CD4-positive, alpha-beta T cell treated with Interleukin-17A for 1 hour (primary cell): ENCODE data around the gene ZNF234.
A peak's percentile ranks its signal among the peaks of the same experiment; 100 is the strongest.
"Not testable (repeated sequence)": the region's sequence is repeated elsewhere in the genome, so short reads cannot be mapped to it uniquely, and the experiment has no call there.

Experiments used
- DNase-seq: peaks from one replicate; pipeline ENCODE4 v3.0.0-alpha.2; 2020

The ZNF234 gene

DNA sequence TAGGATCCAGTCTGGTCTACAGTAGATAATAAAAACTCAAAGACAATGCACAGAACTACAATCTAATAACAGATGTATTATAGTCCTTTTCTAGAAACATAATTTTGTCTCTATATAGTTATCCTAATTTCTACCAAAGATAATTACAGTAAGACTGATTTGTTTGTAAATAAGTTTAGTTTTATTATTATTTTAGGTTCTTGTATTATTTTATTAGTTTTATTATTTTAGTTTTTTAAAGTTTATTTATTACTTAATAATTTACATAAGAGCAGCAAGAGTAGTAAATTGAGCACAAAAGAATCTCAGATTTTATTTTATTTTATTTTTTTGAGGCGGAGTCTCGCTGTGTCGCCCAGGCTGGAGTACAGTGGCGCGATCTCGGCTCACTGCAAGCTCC, 48.7 kb downstream of the ZNF234 start:
- no peak for DNase-seq

DNA sequence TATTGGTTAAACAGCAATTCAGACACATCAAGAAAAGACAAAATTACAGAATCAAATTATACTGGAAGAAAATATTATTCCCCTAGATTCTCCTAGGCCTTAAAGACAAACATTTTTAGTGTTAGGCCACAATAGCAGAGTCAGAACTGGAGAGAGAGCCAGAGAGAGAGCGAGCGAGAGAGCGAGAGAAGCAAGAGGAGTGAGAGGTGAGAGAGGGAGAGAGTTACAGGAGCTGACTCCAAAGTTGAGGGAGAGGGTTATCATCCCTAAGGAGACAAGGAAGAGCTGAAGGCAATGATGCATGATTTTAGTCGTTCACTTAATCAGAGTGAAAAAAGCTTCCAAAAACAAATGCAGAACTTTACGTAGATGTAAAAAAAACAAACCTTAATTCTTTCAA, 50.8 kb downstream of the ZNF234 start:
- DNase-seq = no peak

DNA sequence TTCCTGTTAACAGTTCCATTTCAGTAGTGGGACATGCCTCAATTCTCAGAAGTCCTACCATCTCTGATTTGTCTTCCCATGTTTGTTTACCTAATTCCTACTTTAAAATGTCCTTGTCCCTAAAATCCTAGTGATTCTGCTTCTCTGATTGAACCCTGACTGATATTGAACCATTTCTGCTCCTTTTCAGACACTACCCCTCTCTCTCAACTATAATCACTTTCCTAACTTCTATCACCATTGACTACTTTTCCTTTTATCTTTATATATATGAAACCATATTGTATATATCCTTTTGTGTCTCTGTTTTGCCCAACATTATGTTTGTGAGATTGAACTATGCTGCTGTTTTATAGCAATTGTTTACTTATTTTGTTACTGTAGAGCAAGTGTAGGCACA, 55.4 kb downstream of the ZNF234 start:
- DNase-seq = no peak

DNA sequence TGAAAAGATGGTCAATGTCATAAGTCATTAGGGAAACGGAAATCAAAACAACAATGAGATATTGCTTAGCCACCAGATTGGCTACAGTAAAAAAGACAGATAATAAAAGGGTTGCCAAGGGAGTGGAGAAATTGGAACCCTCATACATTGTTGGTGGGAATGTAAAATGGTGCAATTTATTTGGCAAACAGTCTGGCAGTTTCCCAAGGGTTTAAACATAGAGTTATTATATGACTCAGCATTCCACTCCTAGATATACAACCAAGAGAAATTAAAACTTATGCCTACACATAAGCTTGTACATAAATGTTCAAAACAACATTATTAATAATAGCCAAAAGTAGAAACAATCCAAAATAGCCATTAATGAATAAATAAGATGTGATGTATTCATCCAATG, 61.1 kb downstream of the ZNF234 start:
- no peak for DNase-seq

DNA sequence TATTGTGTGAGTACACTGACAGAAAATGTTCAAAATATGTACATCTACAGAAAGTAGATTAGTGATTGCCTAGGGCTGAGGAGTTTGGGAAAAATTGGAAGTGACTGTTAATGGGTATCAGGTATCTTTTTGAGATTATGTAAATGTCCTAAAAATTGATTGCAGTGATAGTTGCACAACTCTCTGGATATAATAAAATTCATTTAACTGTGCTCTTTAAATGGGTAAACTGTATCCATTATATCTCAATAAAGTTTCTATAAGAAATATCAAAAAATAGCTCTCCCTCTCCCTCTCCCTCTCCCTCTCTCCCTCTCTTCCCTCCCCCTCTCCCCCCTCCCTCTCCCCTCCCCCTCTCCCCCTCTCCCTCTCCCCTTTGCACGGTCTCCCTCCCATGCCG, 61.6 kb downstream of the ZNF234 start:
- DNase-seq = no peak

DNA sequence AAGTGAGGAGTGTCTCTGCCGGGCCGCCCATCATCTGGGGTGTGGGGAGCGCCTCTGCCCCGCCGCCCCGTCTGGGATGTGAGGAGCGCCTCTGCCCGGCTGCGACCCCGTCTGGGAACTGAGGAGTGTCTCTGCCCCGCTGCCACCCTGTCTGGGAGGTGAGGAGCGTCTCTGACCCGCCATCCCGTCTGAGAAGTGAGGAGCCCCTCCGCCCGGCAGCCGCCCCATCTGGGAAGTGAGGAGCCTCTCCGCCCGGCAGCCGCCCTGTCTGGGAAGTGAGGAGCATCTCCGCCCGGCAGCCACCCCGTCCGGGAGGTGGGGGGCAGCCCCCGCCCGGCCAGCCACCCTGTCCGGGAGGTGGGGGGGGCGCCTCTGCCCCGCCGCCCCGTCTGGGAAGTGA, 62.5 kb downstream of the ZNF234 start:
- not testable (repeated sequence) for DNase-seq

DNA sequence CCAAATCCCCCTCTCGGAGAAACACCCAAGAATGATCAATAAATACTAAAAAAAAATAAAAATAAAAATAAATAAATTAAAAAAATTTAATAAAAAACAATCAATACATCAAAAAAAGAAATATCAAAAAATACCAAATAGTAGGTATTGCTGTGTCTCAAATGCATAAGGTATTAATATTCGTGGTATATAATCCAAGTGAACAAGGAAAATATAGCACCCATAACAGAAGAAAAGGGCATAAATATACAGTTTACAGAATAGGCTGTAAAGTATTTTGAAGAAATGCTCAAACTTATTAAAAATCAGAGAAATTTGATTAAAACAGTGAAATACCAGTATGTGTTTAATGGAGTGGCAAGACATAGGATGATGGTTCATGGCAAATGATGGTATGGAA, 63.4 kb downstream of the ZNF234 start:
- no peak for DNase-seq

DNA sequence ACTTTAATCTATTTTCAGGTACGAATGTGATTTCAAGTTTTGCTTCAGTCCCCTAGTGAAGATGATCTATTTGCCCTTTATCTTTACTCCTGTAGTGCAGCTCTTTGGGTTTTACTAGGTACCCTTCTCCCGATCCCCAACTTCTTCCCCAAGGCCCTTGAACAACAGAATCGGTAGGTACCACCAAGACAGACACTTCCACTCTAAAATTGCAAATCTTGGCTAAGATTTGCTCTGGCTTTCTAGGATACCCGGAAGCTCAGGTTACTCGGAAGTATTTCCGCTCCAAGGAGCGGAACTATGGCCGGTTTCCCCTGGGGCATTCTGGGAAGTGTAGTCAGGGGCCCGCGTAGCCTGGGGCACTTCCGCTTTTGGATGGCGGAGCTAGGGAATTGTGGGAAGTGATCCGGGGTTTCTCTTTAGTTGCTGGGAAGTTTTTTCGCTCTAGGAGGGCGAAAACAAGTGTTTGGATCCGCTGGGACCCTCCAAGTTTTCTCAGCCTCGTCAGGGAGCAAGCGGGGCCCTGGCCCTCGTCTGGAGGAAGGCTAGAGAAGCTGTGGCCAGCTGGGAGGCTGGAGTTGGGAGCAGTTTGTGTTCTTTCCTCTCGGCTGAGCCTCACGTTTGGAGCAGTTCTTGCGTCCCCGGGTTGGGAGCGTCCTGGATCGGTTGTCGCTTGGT, 65.9 kb downstream of the ZNF234 start:
- peak; percentile 88 for DNase-seq
